Stimulated activated CD8-positive, alpha-beta memory T cell treated with anti-CD3 and anti-CD28 coated beads, Interleukin-7, amount 100 ng/mL, for 24 hours (primary cell): ENCODE results near the gene RPTOR.

Source experiments
- DNase-seq: peaks from one replicate; pipeline ENCODE4 v3.0.0-alpha.2; 2020; ENCODE audit warnings: low read depth

RPTOR gene

DNA sequence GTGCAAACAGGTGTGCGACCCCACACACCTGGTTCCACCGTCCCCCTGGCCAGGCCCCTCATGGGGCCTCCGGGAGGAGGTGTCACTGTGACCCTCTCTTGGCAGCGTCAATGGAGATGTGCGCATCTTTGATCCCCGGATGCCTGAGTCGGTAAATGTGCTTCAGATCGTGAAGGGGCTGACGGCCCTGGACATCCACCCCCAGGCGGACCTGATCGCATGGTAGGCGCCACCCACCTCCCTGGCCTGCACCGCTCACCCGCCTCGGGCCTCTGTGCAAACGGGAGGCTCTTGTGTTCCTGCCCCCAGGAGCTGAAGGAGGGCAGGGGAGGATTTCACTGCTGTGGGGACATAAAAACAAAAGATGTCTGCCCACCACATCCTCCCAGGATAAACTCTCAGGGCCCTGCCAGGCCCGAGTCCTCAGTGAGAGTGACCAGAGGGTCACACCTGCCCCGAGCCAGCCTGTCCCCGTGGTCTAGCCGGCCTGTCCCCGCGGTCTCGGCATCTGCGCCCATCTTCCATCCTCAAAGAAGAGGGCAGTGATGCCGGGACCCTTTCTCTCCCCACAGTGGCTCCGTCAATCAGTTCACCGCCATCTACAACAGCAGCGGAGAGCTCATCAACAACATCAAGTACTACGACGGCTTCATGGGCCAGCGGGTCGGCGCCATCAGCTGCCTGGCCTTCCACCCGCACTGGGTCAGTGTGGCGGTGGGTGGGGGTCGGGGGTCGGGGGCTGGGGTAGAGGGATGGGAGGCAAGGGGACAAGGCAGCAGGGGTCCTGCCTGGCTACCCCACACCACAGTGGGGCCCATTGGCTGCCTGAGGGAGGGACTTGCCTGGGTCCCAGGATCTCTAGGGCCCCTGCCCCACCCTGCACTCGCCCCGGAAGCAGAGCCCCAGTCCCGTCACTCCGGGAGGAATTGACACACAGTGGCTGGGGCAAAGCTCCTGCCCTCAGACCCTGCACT is 418.0 kb downstream of the RPTOR start:
- no peak for DNase-seq

DNA sequence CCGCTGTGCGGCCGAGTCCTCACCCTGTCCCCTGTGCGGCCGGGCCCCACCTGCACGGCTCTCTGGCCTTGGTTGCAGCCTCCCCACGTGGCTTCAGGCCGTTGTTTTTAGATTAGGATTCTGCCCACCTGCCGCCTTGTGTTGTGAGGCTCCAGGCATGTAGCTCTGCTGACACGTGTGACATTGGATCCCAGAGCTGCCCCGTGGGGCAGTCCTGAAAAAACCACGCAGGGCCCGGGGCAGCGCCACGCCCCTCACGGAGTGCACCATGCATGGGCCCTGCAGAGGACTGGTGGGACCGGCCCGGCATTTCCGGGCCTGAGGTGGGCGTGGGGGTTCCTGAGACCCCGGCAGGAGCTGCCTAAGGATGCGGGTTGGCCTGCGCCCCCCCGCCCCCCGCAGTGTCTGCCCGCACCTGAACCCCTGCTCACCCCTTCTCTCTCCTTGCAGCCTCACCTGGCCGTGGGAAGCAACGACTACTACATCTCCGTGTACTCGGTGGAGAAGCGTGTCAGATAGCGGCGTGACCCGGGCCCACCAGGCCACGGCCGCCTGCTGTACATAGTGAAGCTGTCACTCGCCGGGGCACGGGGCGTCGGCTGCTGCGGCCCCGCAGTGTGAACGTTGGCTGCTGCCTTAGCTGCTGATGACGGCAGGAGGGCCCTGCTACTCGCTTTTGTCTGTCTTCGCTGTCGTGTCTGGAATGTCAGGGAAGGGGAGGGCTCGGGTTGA is 419.3 kb downstream of the RPTOR start:
- DNase-seq, result no peak

GRCh38 chr17:80964544-80964856 is 419.9 kb downstream of the RPTOR start:
- no peak for DNase-seq

- no peak for DNase-seq
Observed at GRCh38 chr17:80964859-80965580, 420.4 kb downstream of the RPTOR start.

GRCh38 chr17:80965606-80966005 is 421.0 kb downstream of the RPTOR start:
- no peak for DNase-seq

DNA sequence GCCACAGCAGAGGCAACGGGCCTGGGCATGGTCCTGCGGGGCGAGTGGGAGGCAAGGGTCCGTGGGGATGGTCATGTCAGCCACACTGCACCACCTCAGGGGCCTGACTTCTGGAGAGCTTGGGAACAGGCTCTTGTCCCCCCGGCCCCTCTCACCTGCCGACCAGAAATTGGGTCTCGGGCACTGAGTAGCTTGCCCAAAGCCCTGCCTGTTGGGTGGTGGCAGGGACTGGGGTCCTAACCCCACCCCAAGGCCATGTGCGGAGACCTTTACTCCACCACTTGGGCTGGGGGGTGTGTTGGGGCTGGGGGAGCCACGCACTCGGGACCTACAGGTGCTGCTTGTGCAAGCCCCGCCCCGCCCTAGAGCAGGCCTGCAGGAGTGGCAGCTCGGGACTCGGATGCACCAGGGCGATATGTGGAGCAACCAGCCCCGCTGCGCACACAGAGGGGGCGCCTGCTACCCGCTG is 422.8 kb downstream of the RPTOR start:
- DNase-seq, result no peak

DNA sequence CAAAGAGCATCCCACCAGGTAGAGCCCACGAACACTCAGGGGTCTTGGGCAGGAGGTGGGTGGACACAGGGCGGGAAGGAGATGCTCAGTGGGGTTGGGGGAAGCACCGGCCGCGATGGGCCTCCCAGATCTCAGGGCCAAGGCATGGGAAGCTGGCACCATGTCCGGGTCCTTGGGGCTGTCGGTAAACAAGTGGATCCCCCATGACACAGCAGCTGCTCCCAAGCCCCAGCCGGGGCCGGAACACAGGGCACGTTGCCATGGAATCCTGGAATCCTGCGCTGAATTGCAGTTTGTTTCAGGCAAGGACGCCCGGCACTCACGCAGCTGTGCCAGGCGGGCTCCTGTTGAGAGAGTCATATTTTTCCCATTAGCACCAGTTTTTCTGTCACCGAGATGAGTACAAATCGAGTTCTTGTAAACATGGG is 424.0 kb downstream of the RPTOR start:
- DNase-seq, result no peak

DNA sequence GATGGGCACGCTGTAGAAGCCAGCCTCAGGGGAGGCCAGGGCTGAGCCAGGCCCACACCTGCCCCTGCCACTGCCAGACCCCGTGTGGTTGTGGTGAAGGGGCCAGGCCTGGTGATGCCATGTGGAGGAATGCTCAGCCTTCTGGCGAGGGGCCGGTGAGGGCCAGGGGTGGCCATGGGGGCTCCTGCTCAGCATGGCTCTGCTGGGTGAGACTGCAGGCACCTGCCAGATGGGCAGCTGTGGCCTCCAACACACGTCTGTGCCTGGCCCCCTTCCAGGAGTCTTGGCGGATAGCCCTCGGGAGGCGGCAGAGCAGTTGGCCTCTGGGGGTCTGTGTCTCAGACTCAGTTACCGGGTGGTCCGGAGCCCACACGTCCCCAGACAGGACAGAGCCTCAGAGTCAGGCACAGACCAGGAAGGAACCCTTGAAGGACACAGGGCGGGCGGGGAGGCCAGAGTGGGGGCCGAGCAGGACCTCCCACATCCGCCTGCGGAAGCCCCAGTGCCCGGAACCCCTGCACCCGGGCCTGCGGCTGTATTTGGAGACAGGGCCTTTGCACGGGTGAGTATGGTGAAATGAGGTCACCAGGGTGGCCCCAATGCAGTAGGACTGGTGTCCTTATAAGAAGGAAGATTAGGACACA is 424.5 kb downstream of the RPTOR start:
- no peak for DNase-seq

- DNase-seq, result no peak
Observed at GRCh38 chr17:80969674-80970043, 425.0 kb downstream of the RPTOR start.

DNA sequence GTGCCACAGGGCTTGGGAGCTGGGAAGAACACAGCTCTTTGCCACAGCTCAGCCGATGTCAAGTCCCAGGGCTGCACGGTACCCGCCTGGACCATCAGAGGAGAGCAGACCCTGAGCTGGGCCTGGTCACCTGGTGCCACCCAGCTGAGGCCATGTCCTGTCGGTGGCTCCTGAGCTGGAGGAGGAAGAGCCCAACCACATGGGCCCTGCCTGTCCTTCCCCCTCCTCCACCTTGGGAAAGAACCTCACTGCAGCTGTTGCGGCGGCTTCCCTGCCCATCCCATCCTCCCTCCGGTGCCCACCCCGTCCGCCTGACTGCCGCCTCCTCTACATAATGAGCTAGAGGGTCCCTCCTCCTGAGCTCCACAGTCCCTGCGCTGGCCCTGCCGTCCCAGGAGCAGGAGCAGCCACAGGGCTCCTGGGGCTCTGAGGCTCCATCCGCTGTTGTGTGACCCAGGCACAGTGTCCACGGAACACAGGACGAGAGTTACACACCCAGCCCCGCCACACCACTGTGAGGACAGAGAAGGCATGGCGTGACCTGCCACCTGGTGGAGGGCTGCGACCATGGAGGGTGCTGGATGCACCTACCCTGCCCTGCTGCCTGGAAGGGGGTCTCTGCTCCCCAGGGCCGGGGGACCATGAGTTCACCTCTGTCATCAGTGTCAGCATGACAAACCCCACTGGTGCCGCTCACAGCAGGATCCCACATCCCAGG is 425.6 kb downstream of the RPTOR start:
- DNase-seq, result no peak

GRCh38 chr17:80970762-80971703 is 426.4 kb downstream of the RPTOR start:
- no peak for DNase-seq

DNA sequence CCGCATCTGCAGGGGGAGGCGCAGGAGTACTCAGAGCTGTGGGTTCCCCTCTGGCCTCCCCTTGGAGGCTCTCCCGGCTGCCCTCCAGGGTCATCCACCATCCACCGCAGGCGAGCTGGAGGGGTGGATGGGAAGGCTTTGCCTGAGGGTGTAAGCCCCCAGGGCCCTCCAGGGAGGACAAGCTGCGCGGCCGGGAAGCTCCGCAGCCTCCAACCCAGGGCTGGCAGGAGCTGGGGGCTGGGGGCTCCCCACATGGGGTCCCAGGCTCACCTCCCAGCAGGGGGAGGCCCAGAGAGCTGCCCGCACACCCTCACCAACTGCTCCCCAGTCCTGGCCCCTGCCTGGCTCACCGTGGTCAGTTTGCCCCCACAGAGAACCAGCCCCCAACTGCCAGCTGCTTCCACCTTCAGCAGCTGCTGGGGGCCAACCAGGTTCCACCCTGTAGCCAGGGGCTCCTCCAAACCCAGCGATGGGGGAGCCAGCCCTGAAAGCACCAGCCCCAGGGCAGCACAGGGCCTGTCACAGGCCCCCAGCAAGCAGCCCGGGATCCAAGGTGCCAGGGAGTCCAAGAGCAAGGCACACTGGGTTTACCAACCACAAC is 427.2 kb downstream of the RPTOR start:
- no peak for DNase-seq

GRCh38 chr17:80976701-80977100 is 432.1 kb downstream of the RPTOR start:
- no peak for DNase-seq

- no peak for DNase-seq
Observed at GRCh38 chr17:80977172-80977571, 432.5 kb downstream of the RPTOR start.

- no peak for DNase-seq
Observed at GRCh38 chr17:80978499-80979497, 434.2 kb downstream of the RPTOR start.

- DNase-seq, result no peak
Observed at GRCh38 chr17:80979547-80980378, 435.1 kb downstream of the RPTOR start.

DNA sequence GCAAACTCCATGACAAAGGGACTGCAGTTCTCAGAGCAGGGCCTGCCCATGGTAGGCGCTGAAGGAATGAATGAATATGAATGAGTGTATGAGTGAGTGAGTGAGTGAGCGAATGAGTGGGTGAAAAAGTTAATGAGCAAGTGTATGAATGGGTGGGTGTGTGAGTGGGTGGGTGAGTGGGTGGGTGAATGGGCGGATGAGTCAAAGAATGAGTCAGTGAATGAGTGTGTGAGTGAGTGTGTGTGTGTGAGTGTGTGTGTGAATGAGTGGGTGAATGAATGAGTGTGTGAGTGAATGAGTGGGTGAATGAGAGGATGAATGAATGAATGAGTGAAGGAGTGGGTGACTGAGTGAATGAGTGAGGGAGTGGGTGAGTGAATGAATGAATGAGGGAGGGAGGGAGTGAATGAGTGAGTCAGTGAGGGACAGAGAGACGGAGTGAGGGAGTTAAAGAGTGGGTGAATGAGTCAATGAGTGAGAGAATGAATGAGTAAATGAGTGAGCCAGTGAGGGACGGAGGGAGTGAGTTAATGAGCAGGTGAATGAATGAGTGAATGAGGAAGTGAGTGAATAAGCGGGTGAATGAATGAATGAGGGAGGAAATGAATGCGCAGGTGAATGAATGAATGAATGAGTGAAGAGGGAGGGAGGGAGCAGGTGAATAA is 435.9 kb downstream of the RPTOR start:
- DNase-seq, result no peak
